Measurements from ENCODE around the gene RXYLT1.

DNA sequence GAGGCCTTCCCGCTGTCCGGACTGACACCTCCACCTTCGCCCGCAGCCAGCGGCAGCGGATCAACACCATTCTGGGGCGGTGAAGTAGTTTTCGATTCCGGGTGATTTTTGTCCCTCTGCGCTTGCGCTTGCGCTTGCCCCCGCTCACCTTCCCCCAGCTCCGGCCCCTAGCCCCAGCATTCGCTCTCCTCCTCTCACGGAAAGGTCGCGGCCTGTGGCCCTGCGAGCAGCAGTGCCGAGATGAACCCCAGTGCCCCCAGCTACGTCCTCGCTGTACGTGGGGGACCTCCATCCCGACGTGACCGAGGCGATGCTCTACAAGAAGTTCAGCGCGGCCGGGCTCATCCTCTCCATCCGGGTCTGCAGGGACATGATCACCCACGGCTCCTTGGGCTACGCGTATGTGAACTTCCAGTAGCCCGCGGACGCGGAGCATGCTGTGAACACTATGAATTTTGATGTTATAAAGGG is 42.1 kb downstream of the RXYLT1 start:
- TF ChIP-seq, protein P1, sequence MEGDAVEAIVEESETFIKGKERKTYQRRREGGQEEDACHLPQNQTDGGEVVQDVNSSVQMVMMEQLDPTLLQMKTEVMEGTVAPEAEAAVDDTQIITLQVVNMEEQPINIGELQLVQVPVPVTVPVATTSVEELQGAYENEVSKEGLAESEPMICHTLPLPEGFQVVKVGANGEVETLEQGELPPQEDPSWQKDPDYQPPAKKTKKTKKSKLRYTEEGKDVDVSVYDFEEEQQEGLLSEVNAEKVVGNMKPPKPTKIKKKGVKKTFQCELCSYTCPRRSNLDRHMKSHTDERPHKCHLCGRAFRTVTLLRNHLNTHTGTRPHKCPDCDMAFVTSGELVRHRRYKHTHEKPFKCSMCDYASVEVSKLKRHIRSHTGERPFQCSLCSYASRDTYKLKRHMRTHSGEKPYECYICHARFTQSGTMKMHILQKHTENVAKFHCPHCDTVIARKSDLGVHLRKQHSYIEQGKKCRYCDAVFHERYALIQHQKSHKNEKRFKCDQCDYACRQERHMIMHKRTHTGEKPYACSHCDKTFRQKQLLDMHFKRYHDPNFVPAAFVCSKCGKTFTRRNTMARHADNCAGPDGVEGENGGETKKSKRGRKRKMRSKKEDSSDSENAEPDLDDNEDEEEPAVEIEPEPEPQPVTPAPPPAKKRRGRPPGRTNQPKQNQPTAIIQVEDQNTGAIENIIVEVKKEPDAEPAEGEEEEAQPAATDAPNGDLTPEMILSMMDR (IDR thresholded peaks at IDR 0.05) = no peak
- no peak for TF ChIP-seq POLR2A (IDR thresholded peaks at IDR 0.05)

Data from transverse colon (tissue), 3 donors.